Caco-2 (cell line): ENCODE measurements around the gene GRIA3. TPM values are rescaled to one million over a fixed set of nuclear protein-coding genes. Genes with fewer than 3 reads are reported as not detected.

Experiments
- BruUV-seq: library from RNA; stranded (reverse); fragments of 400-500 nt; replicated peaks from 2 replicates; lab custom pipeline; 2021; lab: Mats Ljungman, UMichigan
- CTCF ChIA-PET: fragments of 300-600 bp; sonication (Branson Sonifier 250); formaldehyde crosslinking; loops from one replicate; lab custom pipeline; 2022; ENCODE audit warnings: antibody characterized with exemption; lab: Charles Lee
- POLR2A ChIA-PET: fragments of 300-600 bp; sonication (Branson Sonifier 250); formaldehyde crosslinking; loops from one replicate; lab custom pipeline; 2022; ENCODE audit warnings: antibody characterized with exemption; lab: Charles Lee
- DNase-seq, 2 experiments: peaks; one replicate each; pipeline versions ENCODE4 v3.0.0 to v3.0.0-alpha.2; 2020 to 2022
- H3K27me3 ChIP-seq: replicated peaks from 2 replicates; pipeline ENCODE4 v1.6.0; 2011; ENCODE audit warnings: low read length; ENCODE audit not compliant: control insufficient read depth, insufficient read depth
- H3K36me3 ChIP-seq: 2 replicates; pipeline ENCODE4 v1.5.1; 2011; ENCODE audit warnings: low read length; ENCODE audit not compliant: control insufficient read depth, insufficient read depth
- H3K4me1 ChIP-seq: fragments of 250-450 bp; sonication (Bioruptor Pico); 2 replicates; pipeline ENCODE4 v1.5.1; 2020; ENCODE audit warnings: mild to moderate bottlenecking
- H3K4me3 ChIP-seq: 2 replicates; pipeline ENCODE4 v1.5.1; 2011; ENCODE audit warnings: low read depth, mild to moderate bottlenecking, control low read depth, low read length
- H3K9me3 ChIP-seq: fragments of 250-450 bp; sonication (Bioruptor Pico); 2 replicates; pipeline ENCODE4 v1.5.1; 2020; ENCODE audit warnings: mild to moderate bottlenecking, moderate library complexity
- H3K27ac Mint-ChIP-seq: one replicate; pipeline ENCODE4 v1.8.0; 2022; ENCODE audit warnings: mixed read lengths; ENCODE audit not compliant: unreplicated experiment
- H3K27me3 Mint-ChIP-seq: one replicate; pipeline ENCODE4 v1.8.0; 2022; ENCODE audit warnings: mixed read lengths; ENCODE audit not compliant: insufficient read depth, unreplicated experiment
- H3K36me3 Mint-ChIP-seq: one replicate; pipeline ENCODE4 v1.8.0; 2022; ENCODE audit warnings: mild to moderate bottlenecking, mixed read lengths; ENCODE audit not compliant: insufficient read depth, unreplicated experiment
- H3K4me1 Mint-ChIP-seq: one replicate; pipeline ENCODE4 v1.8.0; 2022; ENCODE audit warnings: low read depth, mixed read lengths; ENCODE audit not compliant: unreplicated experiment
- H3K4me3 Mint-ChIP-seq: one replicate; pipeline ENCODE4 v1.8.0; 2022; ENCODE audit warnings: mild to moderate bottlenecking, moderate library complexity, mixed read lengths; ENCODE audit not compliant: unreplicated experiment
- H3K9me3 Mint-ChIP-seq: one replicate; pipeline ENCODE4 v1.8.0; 2022; ENCODE audit warnings: mixed read lengths; ENCODE audit not compliant: unreplicated experiment
- intact Hi-C: fragments of 100-400 bp; cut with micrococcal nuclease; formaldehyde crosslinking; loops from one replicate; pipeline ENCODE4 v1.10.0; 2022; ENCODE audit not compliant: unreplicated experiment
- total RNA-seq: library from RNA; stranded (reverse); gene quantifications from 2 replicates; pipeline ENCODE4 v1.2.3, GENCODE V29; 2022
- TF ChIP-seq, protein P1 (sequence below), 2 experiments: fragments of 200-600 bp in 1 of 2; IDR thresholded peaks; 1 replicate in 1 of 2; 2 replicates in 1 of 2; pipeline versions ENCODE4 v1.5.1 to v1.8.0; 2011 to 2022; ENCODE audit warnings: antibody characterized with exemption in 1 of 2, control low read depth in 1 of 2, inconsistent platforms in 1 of 2, low read depth in 1 of 2, low read length in 1 of 2, mild to moderate bottlenecking in 1 of 2, moderate library complexity in 1 of 2; ENCODE audit not compliant: insufficient read depth in 1 of 2, severe bottlenecking in 1 of 2, unreplicated experiment in 1 of 2

The GRIA3 gene
- total RNA-seq, 1 experiment from 2014 or later = not detected

DNA sequence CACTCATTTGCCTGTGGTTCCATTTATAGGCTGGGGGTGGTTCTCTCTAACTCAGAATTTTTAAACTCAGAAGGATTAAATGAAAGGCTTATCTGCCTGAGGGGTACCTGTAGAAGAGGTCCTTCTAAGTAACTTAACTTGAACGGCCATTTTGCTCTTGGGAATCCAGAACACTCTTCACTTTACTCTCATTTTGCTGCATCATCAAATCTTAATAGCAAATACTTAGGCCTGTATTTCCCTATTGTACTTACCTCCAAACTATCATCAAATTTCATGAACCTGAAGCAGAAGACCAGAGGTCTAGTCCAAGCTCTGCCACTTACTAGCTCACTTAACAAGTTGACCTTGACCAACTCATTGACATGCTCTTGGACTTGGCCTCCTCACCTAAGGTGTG, 70.4 kb downstream of the GRIA3 start:
- ChIA-PET CTCF (no interaction called here), POLR2A (no interaction called here)
- BruUV-seq = no TSS peak
- no peak overlapping the region for H3K4me3 Mint-ChIP-seq
- no peak overlapping the region for H3K4me3 ChIP-seq
- peaks cover 6% of the 10 kb centered on the region for H3K27me3 Mint-ChIP-seq
- H3K9me3 ChIP-seq = no peaks in the 10 kb centered on the region
- H3K4me1 Mint-ChIP-seq = no peaks in the 10 kb centered on the region
- no peaks in the 10 kb centered on the region for H3K9me3 Mint-ChIP-seq
- H3K27me3 ChIP-seq = no peaks in the 10 kb centered on the region
- TF ChIP-seq, protein P1, sequence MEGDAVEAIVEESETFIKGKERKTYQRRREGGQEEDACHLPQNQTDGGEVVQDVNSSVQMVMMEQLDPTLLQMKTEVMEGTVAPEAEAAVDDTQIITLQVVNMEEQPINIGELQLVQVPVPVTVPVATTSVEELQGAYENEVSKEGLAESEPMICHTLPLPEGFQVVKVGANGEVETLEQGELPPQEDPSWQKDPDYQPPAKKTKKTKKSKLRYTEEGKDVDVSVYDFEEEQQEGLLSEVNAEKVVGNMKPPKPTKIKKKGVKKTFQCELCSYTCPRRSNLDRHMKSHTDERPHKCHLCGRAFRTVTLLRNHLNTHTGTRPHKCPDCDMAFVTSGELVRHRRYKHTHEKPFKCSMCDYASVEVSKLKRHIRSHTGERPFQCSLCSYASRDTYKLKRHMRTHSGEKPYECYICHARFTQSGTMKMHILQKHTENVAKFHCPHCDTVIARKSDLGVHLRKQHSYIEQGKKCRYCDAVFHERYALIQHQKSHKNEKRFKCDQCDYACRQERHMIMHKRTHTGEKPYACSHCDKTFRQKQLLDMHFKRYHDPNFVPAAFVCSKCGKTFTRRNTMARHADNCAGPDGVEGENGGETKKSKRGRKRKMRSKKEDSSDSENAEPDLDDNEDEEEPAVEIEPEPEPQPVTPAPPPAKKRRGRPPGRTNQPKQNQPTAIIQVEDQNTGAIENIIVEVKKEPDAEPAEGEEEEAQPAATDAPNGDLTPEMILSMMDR (IDR thresholded peaks at IDR 0.05; ENCODE audit: insufficient read depth in 1 of 2, low read depth in 1 of 2, low read length in 1 of 2, severe bottlenecking in 1 of 2, unreplicated experiment in 1 of 2) = no peak
- intact Hi-C loops = no loop called here
- no peak for DNase-seq
- no peaks in the 10 kb centered on the region for H3K4me1 ChIP-seq
- no peaks in the 10 kb centered on the region for H3K36me3 Mint-ChIP-seq
- no peak overlapping the region for H3K27ac Mint-ChIP-seq
- no peaks in the 10 kb centered on the region for H3K36me3 ChIP-seq

DNA sequence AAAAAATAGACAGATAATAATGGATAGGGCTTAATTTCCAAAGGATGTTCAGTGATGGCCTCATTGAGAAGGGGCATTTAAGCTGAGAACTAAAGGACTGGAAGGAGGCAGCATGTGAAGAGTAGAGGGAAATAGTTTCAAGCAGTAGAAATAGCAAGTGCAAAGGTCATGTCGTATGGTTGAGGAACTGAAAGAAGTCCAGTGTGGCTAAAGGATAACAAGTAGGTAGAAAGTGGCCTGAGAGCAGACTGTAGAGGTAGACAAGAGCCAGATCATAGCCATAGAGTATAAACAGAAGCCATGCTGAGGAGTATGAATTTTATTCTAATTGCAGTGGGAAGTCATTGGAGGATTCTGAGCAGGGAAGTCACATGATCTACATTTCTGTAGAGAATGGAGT, 72.3 kb downstream of the GRIA3 start:
- no peaks in the 10 kb centered on the region for H3K4me1 Mint-ChIP-seq
- Histone ChIP-seq H3K27me3 (no peaks in the 10 kb centered on the region), H3K4me1 (no peaks in the 10 kb centered on the region), H3K36me3 (no peaks in the 10 kb centered on the region), H3K9me3 (no peaks in the 10 kb centered on the region), H3K4me3 (no peak overlapping the region)
- TF ChIP-seq, protein P1 (IDR thresholded peaks at IDR 0.05; ENCODE audit: insufficient read depth in 1 of 2, low read depth in 1 of 2, low read length in 1 of 2, severe bottlenecking in 1 of 2, unreplicated experiment in 1 of 2) = no peak
- BruUV-seq = no TSS peak
- intact Hi-C loops = no loop called here
- peaks cover 6% of the 10 kb centered on the region for H3K27me3 Mint-ChIP-seq
- H3K27ac Mint-ChIP-seq = no peak overlapping the region
- no peaks in the 10 kb centered on the region for H3K9me3 Mint-ChIP-seq
- no peak for DNase-seq
- no peaks in the 10 kb centered on the region for H3K36me3 Mint-ChIP-seq
- no peak overlapping the region for H3K4me3 Mint-ChIP-seq
- ChIA-PET POLR2A (no interaction called here), CTCF (no interaction called here)

DNA sequence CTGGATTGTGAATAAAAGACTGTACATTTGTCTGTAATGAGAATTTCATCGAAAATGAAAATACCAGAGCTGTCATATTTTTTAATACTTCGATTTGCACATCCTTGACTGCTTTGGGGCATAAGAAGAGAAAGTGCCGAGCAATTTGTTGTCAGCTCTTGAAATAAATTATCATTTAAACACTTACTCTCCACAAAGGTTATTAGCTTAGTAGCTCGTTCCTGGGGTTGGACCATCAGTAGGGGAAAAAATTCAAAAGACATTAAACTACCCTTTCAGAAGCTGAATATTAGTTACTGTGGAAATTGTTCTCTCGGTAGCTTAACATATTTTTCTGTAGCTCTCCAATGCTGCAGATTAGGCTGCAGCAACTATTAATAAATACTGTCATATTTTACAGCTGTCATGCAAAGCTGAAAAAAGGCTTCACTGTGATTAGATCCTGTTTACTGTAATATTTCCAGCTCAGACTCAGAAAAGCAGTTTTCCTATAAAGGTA, 76.9 kb downstream of the GRIA3 start:
- intact Hi-C loops = no loop called here
- no peaks in the 10 kb centered on the region for H3K27me3 ChIP-seq
- Mint-ChIP-seq H3K4me3 (no peak overlapping the region), H3K27ac (no peak overlapping the region), H3K27me3 (peaks cover 5% of the 10 kb centered on the region), H3K9me3 (no peaks in the 10 kb centered on the region), H3K4me1 (no peaks in the 10 kb centered on the region), H3K36me3 (no peaks in the 10 kb centered on the region)
- H3K4me1 ChIP-seq = no peaks in the 10 kb centered on the region
- ChIA-PET POLR2A (no interaction called here), CTCF (no interaction called here)
- BruUV-seq = no TSS peak
- H3K9me3 ChIP-seq = no peaks in the 10 kb centered on the region
- no peaks in the 10 kb centered on the region for H3K36me3 ChIP-seq
- H3K4me3 ChIP-seq = no peak overlapping the region
- TF ChIP-seq, protein P1 (IDR thresholded peaks at IDR 0.05; ENCODE audit: insufficient read depth in 1 of 2, low read depth in 1 of 2, low read length in 1 of 2, severe bottlenecking in 1 of 2, unreplicated experiment in 1 of 2) = no peak
- DNase-seq = no peak
